MM.1S (cell line): ENCODE measurements around the gene CTSD.

Source experiments
- DNase-seq: peaks from one replicate; pipeline ENCODE4 v3.0.0-alpha.2; 2015
- H2AFZ ChIP-seq: fragments of 300-600 bp; sonication (generic); 2 replicates; pipeline ENCODE4 v1.6.0; 2016; ENCODE audit warnings: antibody characterized with exemption, low read length
- H3F3A ChIP-seq: fragments of 300-600 bp; sonication (generic); 2 replicates; pipeline ENCODE4 v1.6.1; 2016; ENCODE audit warnings: mild to moderate bottlenecking, antibody characterized with exemption, low read length, moderate library complexity, mixed read lengths; ENCODE audit not compliant: insufficient read depth
- H3K27ac ChIP-seq: fragments of 300-600 bp; sonication (generic); 2 replicates; pipeline ENCODE4 v1.5.1; 2016; ENCODE audit warnings: mild to moderate bottlenecking, low read length
- H3K27me3 ChIP-seq: fragments of 300-600 bp; sonication (generic); replicated peaks from 2 replicates; pipeline ENCODE4 v1.6.0; 2016; ENCODE audit warnings: low read length; ENCODE audit not compliant: insufficient read depth
- H3K36me3 ChIP-seq: fragments of 300-600 bp; sonication (generic); replicated peaks from 2 replicates; pipeline ENCODE4 v1.6.1; 2016; ENCODE audit warnings: mild to moderate bottlenecking, low read length, mixed read lengths; ENCODE audit not compliant: insufficient read depth
- H3K4me1 ChIP-seq: fragments of 300-600 bp; sonication (generic); 2 replicates; pipeline ENCODE4 v1.6.1; 2016; ENCODE audit warnings: low read length, mixed read lengths
- H3K4me2 ChIP-seq: fragments of 300-600 bp; sonication (generic); 2 replicates; pipeline ENCODE4 v1.6.0; 2016; ENCODE audit warnings: low read depth, low read length
- H3K4me3 ChIP-seq: fragments of 300-600 bp; sonication (generic); 2 replicates; pipeline ENCODE4 v1.5.1; 2016; ENCODE audit warnings: low read length, mixed read lengths
- H3K79me2 ChIP-seq: fragments of 300-600 bp; sonication (generic); 2 replicates; pipeline ENCODE4 v1.6.1; 2016; ENCODE audit warnings: mixed run types, low read length, mixed read lengths
- H3K9ac ChIP-seq: fragments of 300-600 bp; sonication (generic); 2 replicates; pipeline ENCODE4 v1.6.1; 2016; ENCODE audit warnings: low read length, mixed read lengths
- H3K9me2 ChIP-seq: fragments of 300-600 bp; sonication (generic); replicated peaks from 2 replicates; pipeline ENCODE4 v1.6.1; 2016; ENCODE audit warnings: mild to moderate bottlenecking, low read length, mixed read lengths; ENCODE audit not compliant: insufficient read depth
- H3K9me3 ChIP-seq: fragments of 300-600 bp; sonication (generic); replicated peaks from 2 replicates; pipeline ENCODE4 v1.6.1; 2016; ENCODE audit warnings: mild to moderate bottlenecking, low read length, mixed read lengths; ENCODE audit not compliant: insufficient read depth
- H4K20me1 ChIP-seq: fragments of 300-600 bp; sonication (generic); 2 replicates; pipeline ENCODE4 v1.6.1; 2016; ENCODE audit warnings: mild to moderate bottlenecking, low read length, moderate library complexity, mixed read lengths; ENCODE audit not compliant: insufficient read depth
- EZH2 ChIP-seq: fragments of 300-600 bp; sonication (generic); optimal IDR thresholded peaks from 2 replicates; pipeline ENCODE3; 2017; ENCODE audit warnings: low read depth, mild to moderate bottlenecking, antibody characterized with exemption, low read length, mixed read lengths
- EZH2phosphoT487 ChIP-seq: fragments of 300-600 bp; sonication (generic); IDR thresholded peaks from 2 replicates; pipeline ENCODE4 v1.6.1; 2018; ENCODE audit warnings: antibody characterized with exemption, low read length
- TF ChIP-seq, protein P1 (sequence below): fragments of 300-600 bp; sonication (generic); IDR thresholded peaks from 2 replicates; pipeline ENCODE4 v1.5.1; 2016; ENCODE audit warnings: antibody characterized with exemption, low read length, mixed read lengths

Gene CTSD

GRCh38 chr11:1760351-1761109 lies 3.2 kb downstream of the CTSD start:
- TF ChIP-seq EZH2phosphoT487 (no peak), EZH2 (no peak)
- TF ChIP-seq, protein P1, sequence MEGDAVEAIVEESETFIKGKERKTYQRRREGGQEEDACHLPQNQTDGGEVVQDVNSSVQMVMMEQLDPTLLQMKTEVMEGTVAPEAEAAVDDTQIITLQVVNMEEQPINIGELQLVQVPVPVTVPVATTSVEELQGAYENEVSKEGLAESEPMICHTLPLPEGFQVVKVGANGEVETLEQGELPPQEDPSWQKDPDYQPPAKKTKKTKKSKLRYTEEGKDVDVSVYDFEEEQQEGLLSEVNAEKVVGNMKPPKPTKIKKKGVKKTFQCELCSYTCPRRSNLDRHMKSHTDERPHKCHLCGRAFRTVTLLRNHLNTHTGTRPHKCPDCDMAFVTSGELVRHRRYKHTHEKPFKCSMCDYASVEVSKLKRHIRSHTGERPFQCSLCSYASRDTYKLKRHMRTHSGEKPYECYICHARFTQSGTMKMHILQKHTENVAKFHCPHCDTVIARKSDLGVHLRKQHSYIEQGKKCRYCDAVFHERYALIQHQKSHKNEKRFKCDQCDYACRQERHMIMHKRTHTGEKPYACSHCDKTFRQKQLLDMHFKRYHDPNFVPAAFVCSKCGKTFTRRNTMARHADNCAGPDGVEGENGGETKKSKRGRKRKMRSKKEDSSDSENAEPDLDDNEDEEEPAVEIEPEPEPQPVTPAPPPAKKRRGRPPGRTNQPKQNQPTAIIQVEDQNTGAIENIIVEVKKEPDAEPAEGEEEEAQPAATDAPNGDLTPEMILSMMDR = no peak
- no peak overlapping the region for H2AFZ ChIP-seq
- H3F3A ChIP-seq = no peaks in the 10 kb centered on the region
- no peak overlapping the region for H3K27ac ChIP-seq
- peaks cover 2% of the 10 kb centered on the region; the same call in 1 of the 2 replicates for H3K27me3 ChIP-seq
- H3K79me2 ChIP-seq = peaks cover 18% of the 10 kb centered on the region
- H3K9me2 ChIP-seq = no peaks in the 10 kb centered on the region
- no peaks in the 10 kb centered on the region for H4K20me1 ChIP-seq
- no peak overlapping the region for H3K9ac ChIP-seq
- no peaks in the 10 kb centered on the region for H3K36me3 ChIP-seq
- no peak for DNase-seq
- H3K4me2 ChIP-seq = no peak overlapping the region
- H3K4me1 ChIP-seq = 0 out of 2 replicates have a peak, but pooled peaks cover 5% of the 10 kb centered on the region
- H3K4me3 ChIP-seq = no peak overlapping the region
- H3K9me3 ChIP-seq = no peaks in the 10 kb centered on the region

DNA sequence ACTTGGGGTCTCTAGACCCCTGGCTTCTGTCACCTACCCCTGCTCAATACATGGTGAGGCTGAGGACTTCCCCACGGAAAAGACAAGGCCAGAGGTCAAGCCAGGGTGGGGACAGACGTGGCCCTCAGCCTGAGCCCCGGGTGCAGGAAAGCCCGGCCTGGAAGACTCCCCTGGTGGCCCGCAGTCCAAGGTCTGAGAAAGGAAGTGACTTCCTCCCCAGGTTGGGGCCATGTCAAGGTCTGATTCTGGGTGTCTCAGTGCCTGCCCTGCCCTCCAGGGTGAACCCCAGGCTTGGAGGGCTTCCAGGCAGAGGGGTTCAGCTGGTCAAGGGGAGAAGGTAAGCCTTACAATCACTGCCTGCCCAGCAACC lies 3.9 kb downstream of the CTSD start:
- no peaks in the 10 kb centered on the region for H3K9me2 ChIP-seq
- no peak overlapping the region for H3K27ac ChIP-seq
- no peaks in the 10 kb centered on the region for H3K9me3 ChIP-seq
- no peak overlapping the region for H3K9ac ChIP-seq
- DNase-seq = no peak
- H3K27me3 ChIP-seq = no peaks in the 10 kb centered on the region
- no peak overlapping the region for H2AFZ ChIP-seq
- TF ChIP-seq, protein P1 = no peak
- TF ChIP-seq EZH2 = no peak
- no peak for TF ChIP-seq EZH2phosphoT487
- H3K36me3 ChIP-seq = no peaks in the 10 kb centered on the region
- H3F3A ChIP-seq = no peaks in the 10 kb centered on the region
- H3K79me2 ChIP-seq = peaks cover 18% of the 10 kb centered on the region
- no peak overlapping the region for H3K4me3 ChIP-seq
- 0 out of 2 replicates have a peak, but pooled peaks cover 5% of the 10 kb centered on the region for H3K4me1 ChIP-seq
- no peak overlapping the region for H3K4me2 ChIP-seq
- H4K20me1 ChIP-seq = no peaks in the 10 kb centered on the region

DNA sequence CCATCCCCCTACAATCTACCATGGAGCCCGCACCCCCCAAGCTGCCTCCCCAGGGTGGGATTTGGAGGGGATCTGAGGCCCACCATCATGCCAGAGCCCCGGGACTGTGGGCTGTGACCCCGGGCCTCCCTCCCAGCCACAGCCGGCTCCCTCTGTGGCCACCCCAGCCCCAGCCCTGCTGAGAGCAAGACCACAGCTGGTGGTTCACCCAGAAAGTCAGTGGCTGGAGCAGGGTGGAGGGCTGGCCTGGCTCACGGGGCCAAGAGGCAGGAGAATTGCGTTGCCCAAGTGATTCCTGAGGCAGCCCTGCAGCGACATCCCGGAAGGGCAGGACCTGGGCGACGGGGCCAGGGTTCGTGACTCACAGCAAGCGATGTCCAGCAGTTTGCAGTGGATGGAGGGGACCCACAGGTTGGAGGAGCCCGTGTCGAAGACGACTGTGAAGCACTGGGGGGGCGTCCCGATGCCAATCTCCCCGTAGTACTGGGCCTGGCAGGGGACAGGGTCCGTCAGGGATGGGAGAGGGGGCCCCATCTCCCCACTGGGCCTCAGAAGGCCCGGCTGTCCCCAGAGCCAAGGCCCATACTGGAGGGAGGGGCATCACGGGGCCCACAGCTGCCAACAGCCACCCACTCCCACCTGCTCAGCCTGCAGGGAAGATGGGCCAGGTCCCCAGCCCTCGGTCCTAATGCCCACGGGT lies 4.4 kb downstream of the CTSD start:
- no peak for DNase-seq
- Histone ChIP-seq H3K4me3 (no peak overlapping the region), H3K79me2 (peaks cover 18% of the 10 kb centered on the region), H3K4me2 (no peak overlapping the region), H3K9me2 (no peaks in the 10 kb centered on the region), H3F3A (no peaks in the 10 kb centered on the region), H2AFZ (no peak overlapping the region), H3K27me3 (no peaks in the 10 kb centered on the region), H3K27ac (no peak overlapping the region), H3K36me3 (no peaks in the 10 kb centered on the region), H3K9ac (no peak overlapping the region), H4K20me1 (no peaks in the 10 kb centered on the region), H3K9me3 (no peaks in the 10 kb centered on the region), H3K4me1 (0 out of 2 replicates have a peak, but pooled peaks cover 5% of the 10 kb centered on the region)
- no peak for TF ChIP-seq EZH2
- TF ChIP-seq, protein P1 = no peak
- TF ChIP-seq EZH2phosphoT487 = no peak
